Adipocyte (in vitro differentiated cells): ENCODE data around the gene DHCR24.
A peak's percentile ranks its signal among the peaks of the same experiment; 100 is the strongest.
"Not testable (repeated sequence)": the region's sequence is repeated elsewhere in the genome, so short reads cannot be mapped to it uniquely, and the experiment has no call there.

ENCODE experiments used
- DNase-seq: peaks from one replicate; pipeline ENCODE4 v3.0.0-alpha.2; 2015; ENCODE audit warnings: low read depth
- H3K27me3 ChIP-seq: replicated peaks from 2 replicates; pipeline ENCODE4 v1.7.0; 2013; ENCODE audit warnings: mild to moderate bottlenecking, low read length, moderate library complexity; ENCODE audit not compliant: control insufficient read depth, insufficient read depth
- H3K36me3 ChIP-seq: 2 replicates; pipeline ENCODE4 v1.7.0; 2013; ENCODE audit warnings: low read length, mild to moderate bottlenecking, moderate library complexity; ENCODE audit not compliant: control insufficient read depth, insufficient read depth, severe bottlenecking
- H3K4me1 ChIP-seq: 2 replicates; pipeline ENCODE4 v1.7.0; 2013; ENCODE audit warnings: mild to moderate bottlenecking, low read length, moderate library complexity; ENCODE audit not compliant: control insufficient read depth, insufficient read depth
- H3K4me3 ChIP-seq: 2 replicates; pipeline ENCODE4 v1.7.0; 2013; ENCODE audit warnings: mild to moderate bottlenecking, low read length, moderate library complexity
- H3K9ac ChIP-seq: 2 replicates; pipeline ENCODE4 v1.7.0; 2013; ENCODE audit warnings: mild to moderate bottlenecking, low read length, moderate library complexity
- H3K9me3 ChIP-seq: 2 replicates; pipeline ENCODE4 v1.7.0; 2013; ENCODE audit warnings: mild to moderate bottlenecking, low read length, moderate library complexity; ENCODE audit not compliant: control insufficient read depth

DHCR24 gene

DNA sequence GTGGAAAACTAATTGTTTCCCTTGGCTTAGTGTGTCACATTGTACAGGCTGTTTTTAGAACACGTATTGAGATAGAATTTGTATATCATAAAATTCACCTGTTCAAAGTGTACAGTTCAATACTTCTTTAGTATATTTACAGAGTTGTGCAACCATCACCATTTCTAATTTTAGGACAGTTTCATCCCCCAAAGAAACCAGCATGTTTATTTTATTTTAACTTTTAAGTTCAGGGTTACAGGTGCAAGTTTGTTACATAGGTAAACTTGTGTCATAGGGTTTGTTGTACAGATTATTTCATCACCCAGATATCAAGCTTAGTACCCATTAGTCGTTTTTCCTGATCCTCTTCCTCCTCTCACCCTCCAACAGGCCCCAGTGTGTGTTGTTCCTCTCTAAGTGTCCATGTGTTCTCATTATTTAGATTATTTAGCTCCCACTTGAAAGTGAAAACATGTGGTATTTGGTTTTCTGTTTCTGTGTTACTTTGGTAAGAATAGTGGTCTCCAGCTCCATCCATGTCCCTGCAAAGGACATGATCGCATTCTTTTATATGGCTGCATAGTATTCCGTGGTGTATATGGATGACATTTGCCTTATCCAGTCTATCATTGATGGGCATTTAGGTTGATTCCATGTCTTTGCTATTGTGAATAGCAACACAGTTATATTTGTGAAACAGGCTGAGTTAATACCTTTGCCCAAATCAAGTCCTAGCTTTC, 35.2 kb upstream of the DHCR24 start:
- no peak overlapping the region for H3K4me3 ChIP-seq
- no peaks in the 10 kb centered on the region for H3K27me3 ChIP-seq
- DNase-seq = no peak
- H3K36me3 ChIP-seq = no peaks in the 10 kb centered on the region
- H3K9ac ChIP-seq = no peak overlapping the region
- H3K4me1 ChIP-seq = peaks cover 18% of the 10 kb centered on the region
- H3K9me3 ChIP-seq = no peaks in the 10 kb centered on the region

DNA sequence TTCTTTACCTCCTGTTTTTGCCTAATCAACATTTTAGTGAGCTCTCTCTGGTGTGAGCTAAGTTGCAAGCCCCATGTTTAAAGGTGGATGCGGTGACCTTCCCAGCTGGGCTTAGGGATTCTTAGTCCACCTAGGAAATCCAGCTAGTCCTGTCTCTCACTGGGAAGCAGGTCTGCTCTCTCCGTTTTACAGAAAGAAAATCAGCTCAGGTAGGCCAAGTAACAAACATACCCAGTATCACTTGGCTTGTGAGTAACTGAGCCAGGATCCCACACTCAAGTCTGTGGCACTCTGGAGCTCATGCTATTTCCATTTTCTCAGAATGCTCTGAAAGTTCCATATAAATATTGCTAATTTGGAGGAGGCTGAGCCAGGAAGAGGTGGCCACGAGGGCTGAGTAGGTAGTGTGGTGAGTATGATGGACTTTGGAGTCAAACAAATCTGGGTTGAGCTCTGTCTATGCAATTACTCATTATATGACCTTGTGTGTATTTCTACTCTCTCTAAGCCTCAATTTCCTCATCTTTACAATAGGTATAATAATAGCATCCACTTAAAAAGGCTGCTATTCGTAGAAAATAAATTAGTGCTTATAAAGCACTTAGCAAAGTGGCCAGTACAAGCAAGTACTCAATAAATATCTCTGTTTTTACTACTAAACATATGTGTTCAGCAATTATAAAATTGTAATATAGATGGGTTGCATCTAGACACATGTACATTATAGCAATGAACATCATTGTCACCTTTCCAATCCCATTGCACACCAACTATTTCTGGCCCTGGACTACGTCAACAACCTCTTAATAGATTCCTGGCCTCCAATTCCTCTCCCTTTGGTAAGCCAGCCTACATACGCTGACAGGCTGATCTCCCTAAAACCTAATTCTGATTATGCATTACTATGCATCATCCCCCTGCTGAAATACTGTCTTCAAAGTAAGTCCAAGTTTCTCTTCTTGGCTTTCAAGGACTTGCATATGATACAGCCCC, 32.7 kb upstream of the DHCR24 start:
- H3K9ac ChIP-seq = no peak overlapping the region
- H3K9me3 ChIP-seq = no peaks in the 10 kb centered on the region
- H3K4me3 ChIP-seq = no peak overlapping the region
- H3K27me3 ChIP-seq = no peaks in the 10 kb centered on the region
- H3K4me1 ChIP-seq = peaks cover 12% of the 10 kb centered on the region
- DNase-seq = no peak
- H3K36me3 ChIP-seq = no peaks in the 10 kb centered on the region

DNA sequence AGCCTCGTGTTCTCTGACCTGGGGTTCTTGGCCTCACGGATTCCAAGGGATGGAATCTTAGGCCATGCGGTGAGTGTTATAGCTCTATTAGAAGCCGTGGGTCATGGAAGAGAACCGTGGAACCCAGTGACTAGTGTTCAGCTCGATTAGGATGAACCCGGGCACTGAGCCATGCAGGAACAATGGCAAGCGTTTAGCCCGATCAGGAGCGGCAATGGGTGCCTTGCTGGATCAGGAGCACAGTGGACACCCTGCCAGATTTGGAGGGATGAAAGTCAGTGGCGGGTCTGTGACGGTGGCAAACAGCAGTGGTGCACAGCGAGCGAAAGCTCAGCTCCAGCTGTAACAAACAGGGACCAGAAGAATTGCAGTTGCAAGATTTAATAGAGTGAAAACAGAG, 24.1 kb upstream of the DHCR24 start:
- H3K27me3 ChIP-seq, H3K9ac ChIP-seq, DNase-seq, H3K9me3 ChIP-seq, H3K4me1 ChIP-seq, H3K36me3 ChIP-seq, H3K4me3 ChIP-seq: not testable (repeated sequence)

DNA sequence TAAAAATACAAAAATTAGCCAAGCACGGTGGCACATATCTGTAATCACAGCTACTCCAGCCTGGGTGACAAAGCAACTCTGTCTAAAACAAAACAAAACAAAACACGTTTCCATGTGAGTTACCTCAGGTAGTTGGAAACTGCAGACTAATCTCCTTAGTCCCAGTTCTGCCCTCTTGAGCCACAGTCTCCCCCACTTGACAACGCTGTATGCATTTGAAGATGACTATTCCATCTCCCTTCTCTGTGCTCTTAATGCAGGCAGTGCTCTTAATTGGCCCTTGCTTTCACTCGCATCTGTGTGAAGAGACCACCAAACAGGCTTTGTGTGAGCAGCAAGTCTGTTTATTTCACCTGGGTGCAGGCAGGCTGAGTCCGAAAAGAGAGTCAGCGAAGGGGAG, 19.6 kb upstream of the DHCR24 start:
- no peak for DNase-seq
- no peaks in the 10 kb centered on the region for H3K9me3 ChIP-seq

DNA sequence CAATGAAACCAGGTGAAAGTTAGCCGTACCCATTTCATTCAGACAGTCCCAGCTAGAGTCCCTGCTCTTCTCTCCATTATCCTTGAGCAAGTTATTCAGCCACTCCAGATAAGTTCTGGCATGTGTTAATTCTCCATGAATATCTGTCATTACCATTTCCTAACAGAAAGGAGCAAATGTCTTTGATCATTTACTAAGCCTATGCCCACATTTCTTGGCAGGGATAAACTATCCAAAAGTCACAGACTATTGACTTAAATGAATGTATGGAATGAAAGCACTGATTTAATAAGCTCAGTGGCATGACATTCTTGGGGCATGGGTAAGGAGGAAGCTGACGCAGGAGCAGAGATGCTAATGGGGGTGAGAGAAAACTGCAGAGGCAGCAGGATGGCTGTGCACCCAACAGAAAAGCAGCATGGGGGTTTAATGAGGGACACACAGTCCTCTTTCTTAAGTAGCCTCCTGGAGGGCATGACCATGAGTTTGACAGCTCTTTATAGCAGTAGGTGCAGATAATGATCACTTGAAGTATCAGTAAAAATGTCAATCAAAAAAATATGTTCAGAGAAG, 17.6 kb upstream of the DHCR24 start:
- Histone ChIP-seq H3K4me3 (no peak overlapping the region), H3K9me3 (no peaks in the 10 kb centered on the region)

More for the DNA sequence above, 19.6 kb upstream of the DHCR24 start:
- Histone ChIP-seq H3K4me1 (peaks cover 8% of the 10 kb centered on the region), H3K36me3 (no peaks in the 10 kb centered on the region), H3K4me3 (no peak overlapping the region), H3K27me3 (peaks cover 3% of the 10 kb centered on the region), H3K9ac (no peak overlapping the region)

DNA sequence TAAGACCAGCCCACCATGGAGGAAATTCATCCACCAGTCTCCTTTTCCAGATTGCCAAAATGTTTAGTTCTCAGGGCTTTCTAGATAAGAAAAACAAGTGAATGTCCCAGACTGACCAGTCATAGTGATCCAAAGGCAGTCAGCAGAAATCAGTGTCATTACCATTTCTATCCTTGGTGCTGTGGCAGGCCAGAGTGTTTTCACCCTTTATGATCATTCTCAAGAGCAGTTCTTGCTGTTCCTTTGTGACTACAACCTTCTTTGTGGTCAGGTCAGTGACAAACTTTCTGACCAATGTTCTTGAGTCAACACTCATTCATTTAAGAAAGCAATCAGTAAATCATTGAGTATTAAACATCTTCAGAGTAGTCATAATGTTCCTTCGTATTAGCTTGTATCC, 7.3 kb upstream of the DHCR24 start:
- Histone ChIP-seq H3K36me3 (no peaks in the 10 kb centered on the region), H3K4me1 (peaks cover 10% of the 10 kb centered on the region), H3K9ac (no peak overlapping the region), H3K27me3 (no peaks in the 10 kb centered on the region), H3K9me3 (no peaks in the 10 kb centered on the region), H3K4me3 (no peak overlapping the region)
- no peak for DNase-seq

More for the DNA sequence above, 17.6 kb upstream of the DHCR24 start:
- no peak overlapping the region for H3K9ac ChIP-seq
- H3K36me3 ChIP-seq = no peaks in the 10 kb centered on the region
- H3K27me3 ChIP-seq = no peaks in the 10 kb centered on the region
- DNase-seq = peak; percentile 81
- peaks cover 8% of the 10 kb centered on the region for H3K4me1 ChIP-seq

DNA sequence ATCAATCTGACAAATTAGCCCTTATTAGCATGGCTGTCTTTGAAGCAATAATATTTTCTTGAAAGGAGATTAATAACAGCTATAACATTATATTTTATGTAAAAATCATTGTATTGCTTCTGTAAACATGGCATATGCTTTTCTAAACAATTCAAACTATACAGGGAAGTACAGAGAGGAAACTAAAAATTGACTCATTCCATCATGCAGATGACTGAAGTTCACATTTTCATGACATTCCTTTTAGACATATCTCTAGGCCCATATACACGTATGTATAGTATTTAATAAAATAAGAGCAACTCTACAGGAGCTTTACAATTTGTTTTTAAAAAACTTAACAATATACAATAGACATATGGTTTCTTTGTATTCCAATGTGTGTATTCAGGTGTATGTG, 5.6 kb upstream of the DHCR24 start:
- peaks cover 16% of the 10 kb centered on the region for H3K4me1 ChIP-seq
- no peak overlapping the region for H3K4me3 ChIP-seq
- no peaks in the 10 kb centered on the region for H3K9me3 ChIP-seq
- no peak for DNase-seq
- no peak overlapping the region for H3K9ac ChIP-seq
- no peaks in the 10 kb centered on the region for H3K36me3 ChIP-seq
- no peaks in the 10 kb centered on the region for H3K27me3 ChIP-seq

DNA sequence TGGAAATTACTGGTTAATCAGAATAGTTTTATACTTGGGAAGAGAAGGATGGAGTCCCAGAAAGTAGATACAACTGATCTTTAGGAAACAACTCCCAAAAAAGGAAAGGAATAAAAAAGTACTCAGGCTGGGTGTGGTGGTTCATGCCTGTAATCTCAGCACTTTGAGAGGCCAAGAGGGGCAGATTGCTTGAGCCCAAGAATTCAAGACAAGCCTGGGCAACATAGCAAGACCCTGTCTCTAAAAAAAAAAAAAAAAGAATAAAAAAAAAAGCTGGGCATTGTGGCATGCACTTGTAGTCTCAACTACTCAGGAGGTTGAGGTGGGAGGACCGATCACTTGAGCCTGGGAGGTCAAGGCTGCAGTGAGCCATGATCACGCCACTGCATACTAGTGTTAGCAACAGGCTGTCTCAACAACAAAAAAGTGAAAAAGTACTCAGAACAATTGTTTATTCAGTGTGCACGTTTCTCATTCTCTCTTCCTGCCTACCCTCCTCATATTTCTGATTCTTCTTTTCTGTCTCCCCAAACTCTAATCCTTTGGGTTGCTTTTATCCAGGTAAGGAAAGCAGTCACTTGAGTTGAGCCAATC, 2.2 kb upstream of the DHCR24 start:
- no peak overlapping the region for H3K4me3 ChIP-seq
- DNase-seq = no peak

DNA sequence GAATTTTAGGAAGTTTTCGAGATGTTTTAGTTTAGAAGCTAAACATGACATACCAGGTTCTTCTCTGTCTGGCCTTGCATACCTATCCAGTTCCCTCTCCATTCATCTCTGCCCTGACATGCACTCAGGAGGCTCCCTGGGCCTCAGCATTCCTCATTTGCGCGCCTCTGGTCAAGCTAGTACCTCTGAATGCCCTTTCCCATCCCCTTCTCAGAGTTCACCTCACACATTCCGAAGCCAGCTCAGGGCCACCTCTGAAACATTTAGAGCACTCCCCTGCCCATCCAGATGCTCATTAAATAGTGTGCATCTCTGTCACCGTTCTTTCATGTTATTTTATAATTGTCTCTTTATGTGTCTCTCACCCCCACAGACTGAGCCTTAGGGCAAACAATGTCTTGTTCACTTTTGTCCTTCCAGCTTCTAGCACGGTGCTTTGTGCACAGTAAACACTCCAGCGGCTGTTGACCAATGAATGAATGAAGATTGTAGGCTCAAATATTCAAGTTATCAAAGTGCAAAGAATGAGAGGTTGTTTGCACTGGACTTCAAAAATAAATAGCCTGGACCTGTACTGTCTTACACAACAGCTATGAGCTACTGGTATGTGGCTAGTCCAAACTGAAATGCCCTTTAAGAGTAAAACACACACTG, 1.2 kb upstream of the DHCR24 start:
- Histone ChIP-seq H3K27me3 (no peaks in the 10 kb centered on the region), H3K9ac (no peak overlapping the region), H3K36me3 (peaks cover 3% of the 10 kb centered on the region), H3K4me1 (peaks cover 42% of the 10 kb centered on the region), H3K9me3 (no peaks in the 10 kb centered on the region), H3K4me3 (peak overlapping the region; percentile 86)
- no peak for DNase-seq

More for the DNA sequence above, 2.2 kb upstream of the DHCR24 start:
- Histone ChIP-seq H3K9ac (no peak overlapping the region), H3K27me3 (no peaks in the 10 kb centered on the region), H3K4me1 (peaks cover 33% of the 10 kb centered on the region), H3K36me3 (no peaks in the 10 kb centered on the region), H3K9me3 (no peaks in the 10 kb centered on the region)

DNA sequence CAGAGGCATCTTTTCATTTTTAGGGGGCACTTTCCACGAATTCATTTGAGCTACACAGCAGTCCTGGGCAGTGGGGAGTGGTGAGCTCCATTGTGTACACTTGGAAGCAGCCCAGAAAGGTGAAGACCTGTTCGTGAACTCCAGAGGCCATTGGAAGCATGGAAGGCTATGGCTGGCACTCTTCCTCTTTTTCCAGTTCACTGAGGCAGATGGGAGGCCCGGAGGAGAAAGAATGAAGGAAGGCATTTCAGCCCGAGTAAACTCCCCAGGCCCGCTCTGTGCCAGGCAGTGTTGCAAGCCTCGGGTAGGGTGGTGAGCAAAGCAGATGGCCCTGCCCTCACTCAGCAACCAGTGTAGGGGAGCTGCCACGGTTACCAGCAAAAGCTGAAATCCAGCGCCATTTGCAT, 673 bp upstream of the DHCR24 start:
- DNase-seq = peak; percentile 65

More for the DNA sequence above, 673 bp upstream of the DHCR24 start:
- peak overlapping the region; percentile 90 for H3K9ac ChIP-seq
- no peaks in the 10 kb centered on the region for H3K9me3 ChIP-seq
- peaks cover 42% of the 10 kb centered on the region for H3K4me1 ChIP-seq
- peak overlapping the region; percentile 86 for H3K4me3 ChIP-seq
- peaks cover 9% of the 10 kb centered on the region for H3K36me3 ChIP-seq
- no peaks in the 10 kb centered on the region for H3K27me3 ChIP-seq
